ENCODE measurements around the gene ITSN1.

DNA sequence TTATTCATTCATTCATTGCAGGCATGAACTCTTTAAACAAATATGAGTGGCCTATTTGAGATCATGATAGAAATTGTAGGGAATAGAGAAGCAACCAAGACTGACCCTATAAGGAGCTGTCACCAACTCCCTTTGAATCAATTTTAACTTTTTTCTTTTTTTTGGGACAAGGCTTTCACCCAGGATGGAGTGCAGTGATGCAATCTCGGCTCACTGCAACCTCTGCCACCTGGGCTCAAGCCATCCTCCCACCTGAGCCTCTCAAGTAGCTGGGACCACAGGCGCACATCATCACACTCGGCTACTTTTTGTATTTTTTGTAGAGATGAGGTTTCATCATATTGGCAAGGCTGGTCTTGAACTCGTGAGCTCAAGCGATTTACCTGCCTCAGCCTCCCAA lies 290.4 kb downstream of the ITSN1 start:
- TF ChIP-seq, protein P1, sequence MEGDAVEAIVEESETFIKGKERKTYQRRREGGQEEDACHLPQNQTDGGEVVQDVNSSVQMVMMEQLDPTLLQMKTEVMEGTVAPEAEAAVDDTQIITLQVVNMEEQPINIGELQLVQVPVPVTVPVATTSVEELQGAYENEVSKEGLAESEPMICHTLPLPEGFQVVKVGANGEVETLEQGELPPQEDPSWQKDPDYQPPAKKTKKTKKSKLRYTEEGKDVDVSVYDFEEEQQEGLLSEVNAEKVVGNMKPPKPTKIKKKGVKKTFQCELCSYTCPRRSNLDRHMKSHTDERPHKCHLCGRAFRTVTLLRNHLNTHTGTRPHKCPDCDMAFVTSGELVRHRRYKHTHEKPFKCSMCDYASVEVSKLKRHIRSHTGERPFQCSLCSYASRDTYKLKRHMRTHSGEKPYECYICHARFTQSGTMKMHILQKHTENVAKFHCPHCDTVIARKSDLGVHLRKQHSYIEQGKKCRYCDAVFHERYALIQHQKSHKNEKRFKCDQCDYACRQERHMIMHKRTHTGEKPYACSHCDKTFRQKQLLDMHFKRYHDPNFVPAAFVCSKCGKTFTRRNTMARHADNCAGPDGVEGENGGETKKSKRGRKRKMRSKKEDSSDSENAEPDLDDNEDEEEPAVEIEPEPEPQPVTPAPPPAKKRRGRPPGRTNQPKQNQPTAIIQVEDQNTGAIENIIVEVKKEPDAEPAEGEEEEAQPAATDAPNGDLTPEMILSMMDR (IDR thresholded peaks at IDR 0.05 in 4 of 5, conservative IDR thresholded peaks at IDR 0.05 in 1 of 5): no peak
- TF ChIP-seq POLR2A (IDR thresholded peaks at IDR 0.05): no peak

Data from gastrocnemius medialis (tissue), 4 donors.